Smooth muscle cell (in vitro differentiated cells): ENCODE measurements around the gene CCDC142. TPM values are rescaled to one million over a fixed set of nuclear protein-coding genes. Genes with fewer than 3 reads are reported as not detected.
A peak's percentile ranks its signal among the peaks of the same experiment; 100 is the strongest.

Source experiments
- DNase-seq: peaks from one replicate; lab custom pipeline; 2025; ENCODE audit not compliant: unreplicated experiment; lab: John Stamatoyannopoulos, UW
- H2AFZ ChIP-seq: fragments of 200-600 bp; sonication (generic); 2 replicates; pipeline ENCODE4 v1.6.0; 2016; ENCODE audit warnings: antibody characterized with exemption, low read depth, mild to moderate bottlenecking
- H3F3A ChIP-seq: fragments of 200-600 bp; sonication (generic); 2 replicates; pipeline ENCODE4 v1.6.0; 2017; ENCODE audit warnings: antibody characterized with exemption, low read depth
- H3K27ac ChIP-seq: fragments of 200-600 bp; sonication (generic); 2 replicates; pipeline ENCODE4 v1.5.1; 2016; ENCODE audit warnings: low read depth, mild to moderate bottlenecking
- H3K27me3 ChIP-seq: fragments of 200-600 bp; sonication (generic); 2 replicates; pipeline ENCODE4 v1.6.1; 2016; ENCODE audit warnings: low read depth, mild to moderate bottlenecking
- H3K36me3 ChIP-seq: fragments of 200-600 bp; sonication (generic); 2 replicates; pipeline ENCODE4 v1.5.1; 2016; ENCODE audit warnings: low read depth
- H3K4me1 ChIP-seq: fragments of 200-600 bp; sonication (generic); 2 replicates; pipeline ENCODE4 v1.5.1; 2016; ENCODE audit warnings: low read depth
- H3K4me2 ChIP-seq: fragments of 200-600 bp; sonication (generic); 2 replicates; pipeline ENCODE4 v1.6.0; 2016; ENCODE audit warnings: mild to moderate bottlenecking
- H3K4me3 ChIP-seq: fragments of 200-600 bp; sonication (generic); 2 replicates; pipeline ENCODE4 v1.5.1; 2016; ENCODE audit warnings: mild to moderate bottlenecking
- H3K79me2 ChIP-seq: fragments of 200-600 bp; sonication (generic); 2 replicates; pipeline ENCODE4 v1.6.0; 2016; ENCODE audit warnings: low read depth, mild to moderate bottlenecking
- H3K9ac ChIP-seq: fragments of 200-600 bp; sonication (generic); 2 replicates; pipeline ENCODE4 v1.6.0; 2016; ENCODE audit warnings: low read depth
- H3K9me3 ChIP-seq: fragments of 200-600 bp; sonication (generic); replicated peaks from 2 replicates; pipeline ENCODE4 v1.5.1; 2016; ENCODE audit warnings: low read depth
- H4K20me1 ChIP-seq: fragments of 200-600 bp; sonication (generic); 2 replicates; pipeline ENCODE4 v1.6.0; 2016; ENCODE audit warnings: low read depth
- CTCF ChIP-seq: fragments of 200-600 bp; sonication (generic); IDR thresholded peaks from 2 replicates; pipeline ENCODE4 v1.5.1; 2017; ENCODE audit warnings: borderline replicate concordance, mild to moderate bottlenecking, antibody characterized with exemption; ENCODE audit not compliant: insufficient read depth, poor library complexity, severe bottlenecking
- WGBS: methylation state at CpG from one replicate; pipeline ENCODE4 v1.1.7; 2016; ENCODE audit warnings: low lambda C conversion rate; 5-methylcytosine and 5-hydroxymethylcytosine counted together
- polyA plus RNA-seq: library from polyadenylated mRNA; unstranded; fragments of >200 nt; fragmentation: Nextera tagmentation; extraction: Ambion mirVana; gene quantifications from 2 replicates; pipeline ENCODE4 v1.2.1, GENCODE V29; 2016
- total RNA-seq: library from RNA; depleted of rRNA; stranded (reverse); fragments of >200 nt; gene quantifications from 2 replicates; pipeline ENCODE4 v1.2.3, GENCODE V29; 2014

The CCDC142 gene
- total and polyA plus RNA-seq, 2 experiments from 2014 or later = 5.5 to 7.7 TPM

GRCh38 chr2:74457129-74457548, 25.7 kb downstream of the CCDC142 start:
- 3% methylated on average over 23 of the region's 27 CpGs for WGBS
- H3K9me3 ChIP-seq = no peaks in the 10 kb centered on the region
- no peak for TF ChIP-seq CTCF
- H3K4me3 ChIP-seq = peak overlapping the region; percentile 77
- H3K4me1 ChIP-seq = peaks cover 20% of the 10 kb centered on the region
- H3K27me3 ChIP-seq = no peaks in the 10 kb centered on the region
- DNase-seq = no peak
- peak overlapping the region; percentile 95 for H3K9ac ChIP-seq
- no peaks in the 10 kb centered on the region for H3K36me3 ChIP-seq
- H2AFZ ChIP-seq = peak overlapping the region; percentile 73
- peaks cover 27% of the 10 kb centered on the region for H3K79me2 ChIP-seq
- H4K20me1 ChIP-seq = no peaks in the 10 kb centered on the region
- H3F3A ChIP-seq = peaks cover 26% of the 10 kb centered on the region
- peak overlapping the region; percentile 95 for H3K4me2 ChIP-seq
- peak overlapping the region; percentile 98 for H3K27ac ChIP-seq

- H3F3A ChIP-seq = peaks cover 21% of the 10 kb centered on the region
- H3K27ac ChIP-seq = peak within 1 kb of the TSS; percentile 98
- H3K79me2 ChIP-seq = peaks cover 27% of the 10 kb centered on the region
- peak within 1 kb of the TSS; percentile 62 for H2AFZ ChIP-seq
- 2% methylated on average over 40 of the region's 40 CpGs for WGBS
- no peaks in the 10 kb centered on the region for H3K9me3 ChIP-seq
- peak within 1 kb of the TSS; percentile 81 for H3K9ac ChIP-seq
- H3K4me3 ChIP-seq = peak within 1 kb of the TSS; percentile 63
- peaks cover 20% of the 10 kb centered on the region for H3K4me1 ChIP-seq
- no peaks in the 10 kb centered on the region for H3K27me3 ChIP-seq
- H4K20me1 ChIP-seq = no peaks in the 10 kb centered on the region
- no peak for TF ChIP-seq CTCF
- peak within 1 kb of the TSS; percentile 95 for H3K4me2 ChIP-seq
- no peaks in the 10 kb centered on the region for H3K36me3 ChIP-seq
- peak; percentile 87 for DNase-seq
These were observed 27.9 kb downstream of the CCDC142 start, which contains the start of gene INO80B for GRCh38 chr2:74454654-74455511. Gene INO80B, plus strand, starts transcription at chr2:74455087. Its CDS starts 30 bp downstream, at chr2:74455117.

GRCh38 chr2:74450570-74451190, 32.1 kb downstream of the CCDC142 start:
- no peak for TF ChIP-seq CTCF
- WGBS = 81% methylated on average over 3 of the region's 3 CpGs
- Histone ChIP-seq H3F3A (peaks cover 8% of the 10 kb centered on the region), H3K4me2 (no peak overlapping the region), H3K79me2 (peaks cover 6% of the 10 kb centered on the region), H3K4me1 (peaks cover 4% of the 10 kb centered on the region), H3K4me3 (no peak overlapping the region), H3K9ac (no peak overlapping the region), H3K27ac (no peak overlapping the region), H2AFZ (no peak overlapping the region), H4K20me1 (no peaks in the 10 kb centered on the region), H3K9me3 (no peaks in the 10 kb centered on the region), H3K36me3 (no peaks in the 10 kb centered on the region), H3K27me3 (no peaks in the 10 kb centered on the region)
- DNase-seq = no peak
